Keratinocyte (primary cell): ENCODE results near the gene SCUBE1.

Source experiments
- CTCF ChIP-seq, 3 experiments: IDR thresholded peaks in 1 of 3; conservative IDR thresholded peaks in 1 of 3; optimal IDR thresholded peaks in 1 of 3; 2 replicates in 2 of 3; 3 replicates in 1 of 3; pipeline versions ENCODE3 to v1.5.1; 2011; ENCODE audit warnings: low read length in 3 of 3, mild to moderate bottlenecking in 3 of 3, moderate library complexity in 2 of 3, control low read depth in 1 of 3, inconsistent platforms in 1 of 3; ENCODE audit not compliant: insufficient read depth in 2 of 3; ENCODE audit errors: extremely low read depth in 1 of 3
- EZH2 ChIP-seq: IDR thresholded peaks from one replicate; pipeline ENCODE4 v1.6.1; 2012; ENCODE audit warnings: inconsistent platforms, mild to moderate bottlenecking, low read length, moderate library complexity

- no peak for TF ChIP-seq EZH2
- no peak for TF ChIP-seq CTCF (optimal IDR thresholded peaks at IDR 0.05 in 1 of 3, IDR thresholded peaks at IDR 0.05 in 1 of 3, conservative IDR thresholded peaks at IDR 0.05 in 1 of 3; ENCODE audit: extremely low read depth in 1 of 3, insufficient read depth in 2 of 3, low read length in 3 of 3)
Measured at GRCh38 chr22:43320943-43321900, 21.9 kb downstream of the SCUBE1 start.
